Activated CD8-positive, alpha-beta T cell treated with anti-CD3 and anti-CD28 coated beads for 36 hours (primary cell): ENCODE measurements around the gene SMAD3. TPM values are rescaled to one million over a fixed set of nuclear protein-coding genes. Genes with fewer than 3 reads are reported as not detected.
A peak's percentile ranks its signal among the peaks of the same experiment; 100 is the strongest.

Source experiments
- ATAC-seq: fragments of 200-7000 bp; cut with Tn5 transposase; one replicate; pipeline ENCODE4 v1.10.0; 2021; ENCODE audit warnings: mild to moderate bottlenecking, moderate library complexity
- CTCF ChIA-PET: fragments of 350-600 bp; sonication (Branson Sonifier 250); formaldehyde crosslinking; loops from one replicate; lab custom pipeline; 2021; ENCODE audit warnings: antibody characterized with exemption; lab: Charles Lee
- POLR2A ChIA-PET: fragments of 350-600 bp; sonication (Branson Sonifier 250); formaldehyde crosslinking; loops from one replicate; lab custom pipeline; 2021; ENCODE audit warnings: antibody characterized with exemption; lab: Charles Lee
- DNase-seq: peaks from one replicate; pipeline ENCODE4 v3.0.0-alpha.2; 2020
- H3K27ac Mint-ChIP-seq: one replicate; pipeline ENCODE4 v1.8.0; 2021; ENCODE audit warnings: mild to moderate bottlenecking, mixed read lengths
- H3K27me3 Mint-ChIP-seq: one replicate; pipeline ENCODE4 v1.8.0; 2021; ENCODE audit warnings: mixed read lengths
- H3K36me3 Mint-ChIP-seq: one replicate; pipeline ENCODE4 v1.8.0; 2021; ENCODE audit warnings: low read depth, mixed read lengths
- H3K4me1 Mint-ChIP-seq: one replicate; pipeline ENCODE4 v1.8.0; 2021; ENCODE audit warnings: low read depth, mixed read lengths
- H3K4me3 Mint-ChIP-seq: one replicate; pipeline ENCODE4 v1.8.0; 2021; ENCODE audit warnings: mild to moderate bottlenecking, moderate library complexity, mixed read lengths
- H3K9me3 Mint-ChIP-seq: one replicate; pipeline ENCODE4 v1.8.0; 2021; ENCODE audit warnings: mixed read lengths
- CTCF ChIP-seq: fragments of 200-600 bp; IDR thresholded peaks from one replicate; pipeline ENCODE4 v1.8.0; 2022; ENCODE audit warnings: antibody characterized with exemption, mild to moderate bottlenecking
- intact Hi-C: fragments of 100-400 bp; cut with micrococcal nuclease; formaldehyde crosslinking; loops from one replicate; pipeline ENCODE4 v1.10.0; 2022
- total RNA-seq, 2 experiments: library from RNA; stranded (reverse); gene quantifications; one replicate each; pipeline ENCODE4 v1.2.3, GENCODE V29; 2021

SMAD3 gene
- total RNA-seq, 2 experiments from 2014 or later = 22.3 to 24.7 TPM

- H3K9me3 Mint-ChIP-seq = peaks cover 1% of the 10 kb centered on the region
- DNase-seq = no peak
- CTCF ChIA-PET = interaction anchor here (1.0 to 1.7 kb wide), 6 partner anchors 9 to 171 kb away, joined by 3 to 5 read pairs (median 4); no protein-coding TSS in a partner anchor
- no peak overlapping the region for H3K4me3 Mint-ChIP-seq
- peaks cover 8% of the 10 kb centered on the region for H3K36me3 Mint-ChIP-seq
- intact Hi-C loops = no loop called here
- POLR2A ChIA-PET = interaction anchor here (0.8 to 4.1 kb wide), 10 partner anchors 11 to 45 kb away, joined by 3 to 19 read pairs (median 3); no protein-coding TSS in a partner anchor
- no peak for TF ChIP-seq CTCF
- H3K4me1 Mint-ChIP-seq = peaks cover 94% of the 10 kb centered on the region
- no peak for ATAC-seq
- H3K27me3 Mint-ChIP-seq = no peaks in the 10 kb centered on the region
- peak overlapping the region; percentile 62 for H3K27ac Mint-ChIP-seq
These were observed 52.0 kb downstream of the SMAD3 start for GRCh38 chr15:67117370-67117769.

GRCh38 chr15:67118808-67119207 lies 53.4 kb downstream of the SMAD3 start:
- ATAC-seq (no peak), DNase-seq (no peak)
- Mint-ChIP-seq H3K36me3 (peaks cover 7% of the 10 kb centered on the region), H3K4me1 (peaks cover 87% of the 10 kb centered on the region), H3K27ac (peak overlapping the region; percentile 97), H3K27me3 (no peaks in the 10 kb centered on the region), H3K9me3 (no peaks in the 10 kb centered on the region), H3K4me3 (no peak overlapping the region)
- intact Hi-C loops = no loop called here
- TF ChIP-seq CTCF = no peak
- POLR2A ChIA-PET = interaction anchor here (0.7 to 4.1 kb wide), 4 partner anchors 17 to 51 kb away, joined by 3 to 19 read pairs (median 4); no protein-coding TSS in a partner anchor
- CTCF ChIA-PET = interaction anchor here (0.7 to 1.3 kb wide), 2 partner anchors 12 to 55 kb away, joined by 3 read pairs; no protein-coding TSS in a partner anchor

- ATAC-seq (no peak), DNase-seq (no peak)
- H3K9me3 Mint-ChIP-seq = no peaks in the 10 kb centered on the region
- H3K27ac Mint-ChIP-seq = peak overlapping the region; percentile 97
- no peak overlapping the region for H3K4me3 Mint-ChIP-seq
- ChIA-PET POLR2A (interaction anchor here (1.5 to 4.1 kb wide), 2 partner anchors 17 to 35 kb away, joined by 4 to 19 read pairs; no protein-coding TSS in a partner anchor), CTCF (interaction anchor here (0.8 to 1.3 kb wide), 2 partner anchors 9 to 55 kb away, joined by 3 read pairs; no protein-coding TSS in a partner anchor)
- intact Hi-C loops = no loop called here
- TF ChIP-seq CTCF = no peak
- H3K36me3 Mint-ChIP-seq = peaks cover 7% of the 10 kb centered on the region
- H3K27me3 Mint-ChIP-seq = no peaks in the 10 kb centered on the region
- H3K4me1 Mint-ChIP-seq = peaks cover 88% of the 10 kb centered on the region
These were observed 53.9 kb downstream of the SMAD3 start for GRCh38 chr15:67119238-67119846.

- no peaks in the 10 kb centered on the region for H3K27me3 Mint-ChIP-seq
- H3K27ac Mint-ChIP-seq = peak overlapping the region; percentile 97
- POLR2A ChIA-PET = interaction anchor here (0.6 to 6.0 kb wide), 9 partner anchors 14 to 99 kb away, joined by 3 to 41 read pairs (median 6); no protein-coding TSS in a partner anchor
- DNase-seq = no peak
- intact Hi-C loops = loop anchor here (5.0 kb wide), 1 partner anchor 33 kb away; no protein-coding TSS in a partner anchor
- CTCF ChIA-PET = interaction anchor here (0.8 to 1.3 kb wide), 4 partner anchors 9 to 174 kb away, joined by 3 to 5 read pairs (median 3); no protein-coding TSS in a partner anchor
- H3K4me1 Mint-ChIP-seq = peaks cover 81% of the 10 kb centered on the region
- ATAC-seq = no peak
- H3K9me3 Mint-ChIP-seq = no peaks in the 10 kb centered on the region
- TF ChIP-seq CTCF = no peak
- H3K36me3 Mint-ChIP-seq = peaks cover 7% of the 10 kb centered on the region
- H3K4me3 Mint-ChIP-seq = peak overlapping the region; percentile 65
These were observed 54.8 kb downstream of the SMAD3 start for GRCh38 chr15:67120009-67120838.
